Neural progenitor cell (in vitro differentiated cells): ENCODE measurements around the gene SAPCD2. TPM values are rescaled to one million over a fixed set of nuclear protein-coding genes. Genes with fewer than 3 reads are reported as not detected.

Source experiments
- DNase-seq: peaks from one replicate; pipeline ENCODE4 v3.0.0-alpha.2; 2016; ENCODE audit warnings: low spot score
- H2AFZ ChIP-seq: fragments of 200-600 bp; sonication (generic); replicated peaks from 2 replicates; pipeline ENCODE4 v1.6.1; 2016; ENCODE audit warnings: antibody characterized with exemption
- H3F3A ChIP-seq: fragments of 200-600 bp; sonication (generic); 2 replicates; pipeline ENCODE4 v1.6.1; 2016; ENCODE audit warnings: antibody characterized with exemption, low read depth
- H3K27ac ChIP-seq: fragments of 200-600 bp; sonication (generic); 2 replicates; pipeline ENCODE4 v1.5.1; 2016; ENCODE audit warnings: mild to moderate bottlenecking
- H3K27me3 ChIP-seq: fragments of 200-600 bp; sonication (generic); 2 replicates; pipeline ENCODE4 v1.6.1; 2016; ENCODE audit warnings: mild to moderate bottlenecking, moderate library complexity
- H3K36me3 ChIP-seq: fragments of 200-600 bp; sonication (generic); 2 replicates; pipeline ENCODE4 v1.5.1; 2016
- H3K4me1 ChIP-seq: fragments of 200-600 bp; sonication (generic); 2 replicates; pipeline ENCODE4 v1.6.1; 2016; ENCODE audit warnings: mixed run types
- H3K4me2 ChIP-seq: fragments of 200-600 bp; sonication (generic); 2 replicates; pipeline ENCODE4 v1.6.1; 2016
- H3K4me3 ChIP-seq: fragments of 200-600 bp; sonication (generic); 2 replicates; pipeline ENCODE4 v1.5.1; 2016
- H3K79me2 ChIP-seq: fragments of 200-600 bp; sonication (generic); 2 replicates; pipeline ENCODE4 v1.6.1; 2016; ENCODE audit warnings: low read depth
- H3K9ac ChIP-seq: fragments of 200-600 bp; sonication (generic); 2 replicates; pipeline ENCODE4 v1.6.1; 2016
- H3K9me3 ChIP-seq: fragments of 200-600 bp; sonication (generic); 2 replicates; pipeline ENCODE4 v1.5.1; 2016; ENCODE audit warnings: low read depth
- H4K20me1 ChIP-seq: fragments of 200-600 bp; sonication (generic); 2 replicates; pipeline ENCODE4 v1.6.1; 2016; ENCODE audit warnings: low read depth
- H3K27ac Mint-ChIP-seq: 3 replicates; pipeline ENCODE4 v1.8.0; 2021; ENCODE audit warnings: mixed read lengths
- H3K27me3 Mint-ChIP-seq: 2 replicates; pipeline ENCODE4 v1.8.0; 2022; ENCODE audit warnings: low read depth, mild to moderate bottlenecking, inconsistent platforms, moderate library complexity, mixed read lengths; ENCODE audit not compliant: insufficient read depth
- H3K36me3 Mint-ChIP-seq: 3 replicates; pipeline ENCODE4 v1.8.0; 2021; ENCODE audit warnings: mixed read lengths
- H3K4me1 Mint-ChIP-seq: 3 replicates; pipeline ENCODE4 v1.8.0; 2021; ENCODE audit warnings: mixed read lengths
- H3K4me3 Mint-ChIP-seq: 3 replicates; pipeline ENCODE4 v1.8.0; 2021; ENCODE audit warnings: mild to moderate bottlenecking, moderate library complexity, mixed read lengths
- H3K9me3 Mint-ChIP-seq: 3 replicates; pipeline ENCODE4 v1.8.0; 2020; ENCODE audit warnings: mixed read lengths
- EZH2 ChIP-seq: fragments of 200-600 bp; sonication (generic); IDR thresholded peaks from 2 replicates; pipeline ENCODE4 v1.6.1; 2017; ENCODE audit warnings: antibody characterized with exemption, mild to moderate bottlenecking, moderate library complexity
- EZH2phosphoT487 ChIP-seq: fragments of 200-600 bp; sonication (generic); IDR thresholded peaks from 2 replicates; pipeline ENCODE4 v1.6.1; 2017; ENCODE audit warnings: antibody characterized with exemption
- total RNA-seq: library from RNA; depleted of rRNA; stranded (reverse); fragments of >200 nt; gene quantifications from 2 replicates; pipeline ENCODE4 v1.2.3, GENCODE V29; 2015; ENCODE audit warnings: low replicate concordance
- TF ChIP-seq, protein P1 (sequence below): fragments of 200-600 bp; sonication (generic); IDR thresholded peaks from 2 replicates; pipeline ENCODE4 v1.5.1; 2017; ENCODE audit warnings: antibody characterized with exemption, mild to moderate bottlenecking

SAPCD2 gene
- total RNA-seq, 1 donor from 2014 or later: 5.7 TPM

DNA sequence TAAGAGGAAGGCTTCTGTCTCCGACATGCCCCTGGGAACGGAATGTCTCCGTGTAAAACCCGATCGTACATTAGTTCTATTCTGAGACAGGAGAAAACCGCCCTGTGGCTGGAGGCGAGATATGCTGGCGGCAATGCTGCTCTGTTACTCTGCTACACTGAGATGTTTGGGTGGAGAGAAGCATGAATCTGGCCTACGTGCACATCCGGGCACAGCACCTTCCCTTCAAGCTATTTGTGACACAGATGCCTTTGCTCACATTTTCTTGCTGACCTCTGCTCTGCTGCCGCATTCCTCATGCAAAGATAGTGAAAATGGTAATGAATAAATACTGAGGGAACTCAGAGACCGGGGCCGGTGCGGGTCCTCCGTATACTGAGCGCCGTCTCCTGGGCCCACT, 46.4 kb upstream of the SAPCD2 start:
- no peaks in the 10 kb centered on the region for H3K36me3 Mint-ChIP-seq

DNA sequence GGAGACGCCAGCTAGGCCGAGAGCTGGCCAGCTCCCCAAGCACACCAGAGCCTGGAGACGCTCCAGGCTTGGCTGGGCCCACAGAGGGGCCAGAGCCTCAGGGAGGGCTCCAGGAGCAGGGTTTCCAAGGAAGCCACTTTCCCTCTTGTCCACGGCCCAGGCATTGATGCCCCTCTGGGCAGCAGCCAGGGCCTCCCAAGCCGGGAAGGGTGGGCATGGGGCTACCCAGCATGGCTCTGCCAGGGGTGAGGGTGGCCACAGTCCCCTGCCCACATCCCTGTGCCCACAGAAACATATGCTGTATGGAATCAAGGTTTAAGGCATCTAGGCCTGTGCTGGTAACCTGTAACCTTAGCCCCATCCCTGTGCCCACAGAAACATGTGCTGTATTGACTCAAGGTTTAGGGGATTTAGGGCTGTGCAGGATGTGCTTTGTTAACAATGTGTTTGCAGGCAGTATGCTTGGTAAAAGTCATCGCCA, 45.7 kb upstream of the SAPCD2 start:
- peaks cover 3% of the 10 kb centered on the region for H4K20me1 ChIP-seq
- H3K4me1 ChIP-seq: peaks cover 8% of the 10 kb centered on the region
- no peaks in the 10 kb centered on the region for H3K79me2 ChIP-seq
- H3K9ac ChIP-seq: no peak overlapping the region
- no peak overlapping the region for H2AFZ ChIP-seq
- H3K4me3 Mint-ChIP-seq: no peak overlapping the region
- no peaks in the 10 kb centered on the region for H3F3A ChIP-seq
- no peak overlapping the region for H3K27ac ChIP-seq
- no peaks in the 10 kb centered on the region for H3K36me3 Mint-ChIP-seq
- no peak for TF ChIP-seq EZH2phosphoT487
- TF ChIP-seq, protein P1, sequence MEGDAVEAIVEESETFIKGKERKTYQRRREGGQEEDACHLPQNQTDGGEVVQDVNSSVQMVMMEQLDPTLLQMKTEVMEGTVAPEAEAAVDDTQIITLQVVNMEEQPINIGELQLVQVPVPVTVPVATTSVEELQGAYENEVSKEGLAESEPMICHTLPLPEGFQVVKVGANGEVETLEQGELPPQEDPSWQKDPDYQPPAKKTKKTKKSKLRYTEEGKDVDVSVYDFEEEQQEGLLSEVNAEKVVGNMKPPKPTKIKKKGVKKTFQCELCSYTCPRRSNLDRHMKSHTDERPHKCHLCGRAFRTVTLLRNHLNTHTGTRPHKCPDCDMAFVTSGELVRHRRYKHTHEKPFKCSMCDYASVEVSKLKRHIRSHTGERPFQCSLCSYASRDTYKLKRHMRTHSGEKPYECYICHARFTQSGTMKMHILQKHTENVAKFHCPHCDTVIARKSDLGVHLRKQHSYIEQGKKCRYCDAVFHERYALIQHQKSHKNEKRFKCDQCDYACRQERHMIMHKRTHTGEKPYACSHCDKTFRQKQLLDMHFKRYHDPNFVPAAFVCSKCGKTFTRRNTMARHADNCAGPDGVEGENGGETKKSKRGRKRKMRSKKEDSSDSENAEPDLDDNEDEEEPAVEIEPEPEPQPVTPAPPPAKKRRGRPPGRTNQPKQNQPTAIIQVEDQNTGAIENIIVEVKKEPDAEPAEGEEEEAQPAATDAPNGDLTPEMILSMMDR: no peak
- H3K4me1 Mint-ChIP-seq: no peaks in the 10 kb centered on the region
- no peak overlapping the region for H3K4me2 ChIP-seq
- no peaks in the 10 kb centered on the region for H3K36me3 ChIP-seq
- peaks cover 17% of the 10 kb centered on the region for H3K27me3 Mint-ChIP-seq
- peaks cover 59% of the 10 kb centered on the region for H3K27me3 ChIP-seq
- no peak for DNase-seq
- H3K9me3 Mint-ChIP-seq: no peaks in the 10 kb centered on the region
- no peak overlapping the region for H3K4me3 ChIP-seq
- no peak overlapping the region for H3K27ac Mint-ChIP-seq
- H3K9me3 ChIP-seq: no peaks in the 10 kb centered on the region

More for the DNA sequence above, 46.4 kb upstream of the SAPCD2 start:
- Histone ChIP-seq H3K9ac (no peak overlapping the region), H3K4me1 (peaks cover 8% of the 10 kb centered on the region), H3K36me3 (no peaks in the 10 kb centered on the region), H3K4me3 (no peak overlapping the region), H3F3A (peaks cover 2% of the 10 kb centered on the region), H2AFZ (no peak overlapping the region), H3K4me2 (no peak overlapping the region), H3K9me3 (no peaks in the 10 kb centered on the region), H4K20me1 (peaks cover 5% of the 10 kb centered on the region), H3K79me2 (no peaks in the 10 kb centered on the region), H3K27me3 (peaks cover 59% of the 10 kb centered on the region), H3K27ac (no peak overlapping the region)
- TF ChIP-seq EZH2phosphoT487 (no peak), EZH2 (no peak)
- TF ChIP-seq, protein P1: no peak
- Mint-ChIP-seq H3K27ac (no peak overlapping the region), H3K4me3 (peak overlapping the region; percentile 63), H3K27me3 (peaks cover 18% of the 10 kb centered on the region), H3K9me3 (no peaks in the 10 kb centered on the region), H3K4me1 (peaks cover under 1% of the 10 kb centered on the region)
- DNase-seq: no peak

DNA sequence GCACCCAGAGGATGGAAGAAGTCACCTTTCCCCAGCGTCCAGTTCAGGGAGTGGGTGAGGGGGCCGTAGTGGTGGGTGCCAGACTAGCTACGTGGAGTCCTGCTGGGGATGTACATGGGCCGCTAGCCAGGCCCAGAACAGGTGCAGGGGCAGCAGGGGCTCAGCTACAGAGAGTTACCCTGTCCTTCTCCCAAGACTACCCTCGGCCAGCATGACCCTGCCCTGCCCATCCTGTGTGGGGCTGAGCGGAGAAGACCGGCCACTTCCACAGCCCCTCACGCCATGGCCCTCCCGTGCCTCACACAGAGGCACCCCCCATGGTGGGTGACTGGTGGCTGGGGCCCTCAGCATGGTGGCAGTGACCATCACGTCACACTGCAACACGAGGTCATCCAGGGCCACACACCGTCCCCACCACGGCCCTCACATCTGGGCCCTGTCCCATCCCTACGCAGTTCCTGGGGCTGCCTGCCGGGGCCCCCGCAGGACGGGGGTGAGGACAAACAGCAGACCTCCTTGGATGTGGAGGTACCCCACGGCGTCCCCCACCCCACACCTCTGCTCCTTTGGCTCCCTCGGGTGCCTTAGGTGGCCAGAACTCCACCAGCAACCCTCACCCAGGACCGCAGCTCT, 45.2 kb upstream of the SAPCD2 start:
- TF ChIP-seq, protein P1: no peak
- TF ChIP-seq EZH2: no peak
- TF ChIP-seq EZH2phosphoT487: no peak
- H2AFZ ChIP-seq: no peak overlapping the region
- Mint-ChIP-seq H3K36me3 (no peaks in the 10 kb centered on the region), H3K4me3 (peak overlapping the region; percentile 43), H3K27me3 (peaks cover 14% of the 10 kb centered on the region), H3K27ac (no peak overlapping the region), H3K4me1 (no peaks in the 10 kb centered on the region), H3K9me3 (no peaks in the 10 kb centered on the region)
- no peak overlapping the region for H3K4me3 ChIP-seq
- H3K36me3 ChIP-seq: no peaks in the 10 kb centered on the region
- H3K79me2 ChIP-seq: no peaks in the 10 kb centered on the region
- peaks cover 59% of the 10 kb centered on the region for H3K27me3 ChIP-seq
- no peak for DNase-seq
- peaks cover 8% of the 10 kb centered on the region for H3K4me1 ChIP-seq
- no peaks in the 10 kb centered on the region for H4K20me1 ChIP-seq
- no peak overlapping the region for H3K27ac ChIP-seq
- no peak overlapping the region for H3K9ac ChIP-seq
- no peaks in the 10 kb centered on the region for H3K9me3 ChIP-seq
- no peak overlapping the region for H3K4me2 ChIP-seq
- H3F3A ChIP-seq: no peaks in the 10 kb centered on the region
